ENCODE data around the gene COL25A1.

Gene COL25A1

GRCh38 chr4:108830509-108831244 is 471.8 kb downstream of the COL25A1 start:
- TF ChIP-seq POLR2AphosphoS5 (IDR thresholded peaks at IDR 0.05; ENCODE audit: low read depth, low read length) (no peak), POLR2A (IDR thresholded peaks at IDR 0.05; ENCODE audit: low read depth, low read length) (no peak), TAF1 (IDR thresholded peaks at IDR 0.05; ENCODE audit: borderline replicate concordance, low read depth, low read length) (no peak)
- DNase-seq (ENCODE audit: insufficient read length) (no peak), FAIRE-seq (no peak)

- TF ChIP-seq POLR2AphosphoS5 (IDR thresholded peaks at IDR 0.05; ENCODE audit: low read depth, low read length) (no peak), TAF1 (IDR thresholded peaks at IDR 0.05; ENCODE audit: borderline replicate concordance, low read depth, low read length) (no peak), POLR2A (IDR thresholded peaks at IDR 0.05; ENCODE audit: low read depth, low read length) (no peak)
- DNase-seq (ENCODE audit: insufficient read length) (no peak), FAIRE-seq (no peak)
These were observed 472.4 kb downstream of the COL25A1 start for GRCh38 chr4:108829966-108830492.

- FAIRE-seq (no peak), DNase-seq (ENCODE audit: insufficient read length) (no peak)
- TF ChIP-seq POLR2A (IDR thresholded peaks at IDR 0.05; ENCODE audit: low read depth, low read length) (no peak), TAF1 (IDR thresholded peaks at IDR 0.05; ENCODE audit: borderline replicate concordance, low read depth, low read length) (no peak), POLR2AphosphoS5 (IDR thresholded peaks at IDR 0.05; ENCODE audit: low read depth, low read length) (no peak)
These were observed 473.8 kb downstream of the COL25A1 start for GRCh38 chr4:108828620-108829019.

- no peak for TF ChIP-seq TAF1 (IDR thresholded peaks at IDR 0.05; ENCODE audit: borderline replicate concordance, low read depth, low read length)
- TF ChIP-seq POLR2AphosphoS5 (IDR thresholded peaks at IDR 0.05; ENCODE audit: low read depth, low read length): no peak
- no peak for TF ChIP-seq POLR2A (IDR thresholded peaks at IDR 0.05; ENCODE audit: low read depth, low read length)
- DNase-seq (ENCODE audit: insufficient read length) (no peak), FAIRE-seq (no peak)
These were observed 476.7 kb downstream of the COL25A1 start for GRCh38 chr4:108825737-108826136.

GRCh38 chr4:108821351-108821930 is 481.0 kb downstream of the COL25A1 start:
- DNase-seq (ENCODE audit: insufficient read length) (no peak), FAIRE-seq (no peak)
- TF ChIP-seq TAF1 (IDR thresholded peaks at IDR 0.05; ENCODE audit: borderline replicate concordance, low read depth, low read length): no peak

- TF ChIP-seq POLR2AphosphoS5 (IDR thresholded peaks at IDR 0.05; ENCODE audit: low read depth, low read length) (no peak), TAF1 (IDR thresholded peaks at IDR 0.05; ENCODE audit: borderline replicate concordance, low read depth, low read length) (no peak), POLR2A (IDR thresholded peaks at IDR 0.05; ENCODE audit: low read depth, low read length) (no peak)
- FAIRE-seq: no peak
- DNase-seq (ENCODE audit: insufficient read length): no peak
These were observed 481.7 kb downstream of the COL25A1 start for GRCh38 chr4:108820492-108821350.

GRCh38 chr4:108814326-108814725 is 488.1 kb downstream of the COL25A1 start:
- DNase-seq (ENCODE audit: insufficient read length): no peak
- TF ChIP-seq POLR2A (IDR thresholded peaks at IDR 0.05; ENCODE audit: low read depth, low read length): no peak
- TF ChIP-seq TAF1 (IDR thresholded peaks at IDR 0.05; ENCODE audit: borderline replicate concordance, low read depth, low read length): no peak
- TF ChIP-seq POLR2AphosphoS5 (IDR thresholded peaks at IDR 0.05; ENCODE audit: low read depth, low read length): no peak
- no peak for FAIRE-seq

- no peak for TF ChIP-seq POLR2AphosphoS5 (IDR thresholded peaks at IDR 0.05; ENCODE audit: low read depth, low read length)
- TF ChIP-seq TAF1 (IDR thresholded peaks at IDR 0.05; ENCODE audit: borderline replicate concordance, low read depth, low read length): no peak
- TF ChIP-seq POLR2A (IDR thresholded peaks at IDR 0.05; ENCODE audit: low read depth, low read length): no peak
- DNase-seq (ENCODE audit: insufficient read length) (no peak), FAIRE-seq (no peak)
These were observed 489.2 kb downstream of the COL25A1 start for GRCh38 chr4:108813261-108813660.

GRCh38 chr4:108811486-108811885 is 491.0 kb downstream of the COL25A1 start:
- no peak for FAIRE-seq
- DNase-seq (ENCODE audit: insufficient read length): no peak
- no peak for TF ChIP-seq POLR2AphosphoS5 (IDR thresholded peaks at IDR 0.05; ENCODE audit: low read depth, low read length)
- TF ChIP-seq POLR2A (IDR thresholded peaks at IDR 0.05; ENCODE audit: low read depth, low read length): no peak
- no peak for TF ChIP-seq TAF1 (IDR thresholded peaks at IDR 0.05; ENCODE audit: borderline replicate concordance, low read depth, low read length)

GRCh38 chr4:108810087-108810486 is 492.4 kb downstream of the COL25A1 start:
- TF ChIP-seq TAF1 (IDR thresholded peaks at IDR 0.05; ENCODE audit: borderline replicate concordance, low read depth, low read length) (no peak), POLR2AphosphoS5 (IDR thresholded peaks at IDR 0.05; ENCODE audit: low read depth, low read length) (no peak)
- FAIRE-seq (no peak), DNase-seq (ENCODE audit: insufficient read length) (no peak)

GRCh38 chr4:108804648-108805273 is 497.7 kb downstream of the COL25A1 start:
- TF ChIP-seq POLR2A (IDR thresholded peaks at IDR 0.05; ENCODE audit: low read depth, low read length) (no peak), TAF1 (IDR thresholded peaks at IDR 0.05; ENCODE audit: borderline replicate concordance, low read depth, low read length) (no peak), POLR2AphosphoS5 (IDR thresholded peaks at IDR 0.05; ENCODE audit: low read depth, low read length) (no peak)
- DNase-seq (ENCODE audit: insufficient read length): no peak
- no peak for FAIRE-seq

Data from GM12892 (cell line).